GM13976 (cell line): ENCODE results near the gene SH3BP2.

Source experiments
- DNase-seq: peaks from one replicate; pipeline ENCODE4 v3.0.0; 2012; ENCODE audit warnings: low spot score
- in situ Hi-C: fragments of 300-500 bp; cut with MboI; formaldehyde crosslinking; loops from one replicate; pipeline ENCODE4 v1.12.0; 2022; ENCODE audit warnings: low sequenced_read_pairs, mixed read lengths, inconsistent platforms; ENCODE audit not compliant: unreplicated experiment
- TF ChIP-seq, protein P1 (sequence below): IDR thresholded peaks from 2 replicates; pipeline ENCODE4 v1.5.1; 2012; ENCODE audit warnings: borderline replicate concordance, mild to moderate bottlenecking; ENCODE audit not compliant: insufficient read depth; ENCODE audit errors: extremely low read depth, missing control alignments, control extremely low read depth

Gene SH3BP2

DNA sequence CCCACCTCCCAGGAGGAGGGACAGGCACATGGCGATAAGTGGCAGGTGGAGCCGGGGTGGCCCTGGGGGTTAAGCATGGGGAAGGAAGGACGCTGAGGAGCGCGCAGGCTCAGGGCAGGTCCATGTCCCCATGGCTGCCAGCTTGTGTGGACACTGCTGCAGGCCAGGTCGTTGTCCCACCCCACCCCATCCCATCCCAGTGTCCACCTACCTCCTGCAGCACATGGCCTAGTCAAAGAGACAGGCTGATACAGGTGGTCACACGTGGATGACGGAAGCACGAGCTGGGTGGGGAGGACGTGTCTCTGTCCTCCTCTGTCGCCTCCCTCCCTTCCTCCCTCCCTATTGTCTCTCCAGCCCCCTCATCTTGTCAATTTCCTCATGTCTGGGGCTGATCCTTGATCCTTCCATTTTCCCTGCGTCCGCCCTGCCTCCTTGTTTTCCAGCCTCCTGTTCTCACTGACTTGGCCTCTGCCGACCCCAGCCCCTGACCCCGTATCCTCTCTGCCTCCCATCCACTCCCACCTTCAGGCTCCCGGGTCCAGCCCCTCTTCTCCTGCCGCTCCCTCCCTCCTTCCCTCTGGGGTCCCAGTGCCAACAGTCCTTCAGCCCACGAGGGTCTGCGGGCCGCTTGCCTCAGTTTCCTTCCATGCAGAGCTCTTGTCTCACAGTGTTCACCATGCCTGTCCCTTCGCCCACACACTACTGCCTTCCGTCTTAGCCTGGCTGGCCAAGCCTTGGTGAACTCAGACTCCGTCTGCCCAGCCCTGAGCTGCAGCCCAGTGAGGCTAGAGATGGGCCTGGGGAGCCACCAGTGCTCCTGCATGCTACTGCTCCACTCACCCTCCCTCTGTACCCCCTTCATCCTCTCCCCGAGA is 35.2 kb downstream of the SH3BP2 start:
- DNase-seq: no peak
- in situ Hi-C loops: no loop called here
- TF ChIP-seq, protein P1, sequence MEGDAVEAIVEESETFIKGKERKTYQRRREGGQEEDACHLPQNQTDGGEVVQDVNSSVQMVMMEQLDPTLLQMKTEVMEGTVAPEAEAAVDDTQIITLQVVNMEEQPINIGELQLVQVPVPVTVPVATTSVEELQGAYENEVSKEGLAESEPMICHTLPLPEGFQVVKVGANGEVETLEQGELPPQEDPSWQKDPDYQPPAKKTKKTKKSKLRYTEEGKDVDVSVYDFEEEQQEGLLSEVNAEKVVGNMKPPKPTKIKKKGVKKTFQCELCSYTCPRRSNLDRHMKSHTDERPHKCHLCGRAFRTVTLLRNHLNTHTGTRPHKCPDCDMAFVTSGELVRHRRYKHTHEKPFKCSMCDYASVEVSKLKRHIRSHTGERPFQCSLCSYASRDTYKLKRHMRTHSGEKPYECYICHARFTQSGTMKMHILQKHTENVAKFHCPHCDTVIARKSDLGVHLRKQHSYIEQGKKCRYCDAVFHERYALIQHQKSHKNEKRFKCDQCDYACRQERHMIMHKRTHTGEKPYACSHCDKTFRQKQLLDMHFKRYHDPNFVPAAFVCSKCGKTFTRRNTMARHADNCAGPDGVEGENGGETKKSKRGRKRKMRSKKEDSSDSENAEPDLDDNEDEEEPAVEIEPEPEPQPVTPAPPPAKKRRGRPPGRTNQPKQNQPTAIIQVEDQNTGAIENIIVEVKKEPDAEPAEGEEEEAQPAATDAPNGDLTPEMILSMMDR: no peak

DNA sequence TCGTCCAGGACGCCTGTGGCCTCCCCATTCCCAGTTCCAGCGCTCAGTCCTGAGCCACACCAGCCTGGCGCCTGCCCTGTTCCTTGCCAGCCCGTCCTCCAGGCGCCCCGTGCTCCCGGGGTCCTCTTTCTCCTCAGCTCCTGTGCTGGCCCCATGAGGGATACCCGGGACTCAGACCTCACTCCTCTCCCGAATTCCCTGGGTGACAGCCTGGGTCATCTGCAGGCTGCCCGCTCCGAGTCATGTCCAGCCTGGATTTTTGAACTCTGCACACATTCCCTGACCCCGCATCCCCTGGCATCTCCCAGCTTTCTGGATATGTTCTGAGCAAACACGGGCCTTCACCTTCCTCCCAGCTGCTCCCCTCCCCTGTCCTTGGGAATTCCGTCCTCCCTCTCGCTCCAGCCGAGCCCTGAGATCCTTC is 35.9 kb downstream of the SH3BP2 start:
- DNase-seq: no peak
- TF ChIP-seq, protein P1: no peak
- in situ Hi-C loops: no loop called here

DNA sequence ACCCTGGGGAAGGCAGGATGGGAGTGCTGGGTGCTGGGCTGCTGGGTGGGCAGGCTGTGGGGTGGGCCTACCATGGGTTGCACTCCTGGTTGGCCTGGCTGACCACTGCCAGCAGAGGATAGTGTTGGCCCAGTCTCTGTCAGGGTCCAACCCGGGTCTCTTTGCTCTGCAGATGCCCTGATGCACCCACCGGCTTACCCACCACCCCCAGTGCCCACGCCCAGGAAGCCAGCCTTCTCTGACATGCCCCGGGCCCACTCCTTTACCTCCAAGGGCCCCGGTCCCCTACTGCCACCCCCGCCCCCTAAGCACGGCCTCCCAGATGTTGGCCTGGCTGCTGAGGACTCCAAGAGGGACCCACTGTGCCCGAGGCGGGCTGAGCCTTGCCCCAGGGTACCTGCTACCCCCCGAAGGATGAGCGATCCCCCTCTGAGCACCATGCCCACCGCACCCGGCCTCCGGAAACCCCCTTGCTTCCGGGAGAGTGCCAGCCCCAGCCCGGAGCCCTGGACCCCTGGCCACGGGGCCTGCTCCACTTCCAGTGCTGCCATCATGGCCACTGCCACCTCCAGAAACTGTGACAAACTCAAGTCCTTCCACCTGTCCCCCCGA is 36.5 kb downstream of the SH3BP2 start:
- TF ChIP-seq, protein P1: no peak
- no peak for DNase-seq
- in situ Hi-C loops: no loop called here

DNA sequence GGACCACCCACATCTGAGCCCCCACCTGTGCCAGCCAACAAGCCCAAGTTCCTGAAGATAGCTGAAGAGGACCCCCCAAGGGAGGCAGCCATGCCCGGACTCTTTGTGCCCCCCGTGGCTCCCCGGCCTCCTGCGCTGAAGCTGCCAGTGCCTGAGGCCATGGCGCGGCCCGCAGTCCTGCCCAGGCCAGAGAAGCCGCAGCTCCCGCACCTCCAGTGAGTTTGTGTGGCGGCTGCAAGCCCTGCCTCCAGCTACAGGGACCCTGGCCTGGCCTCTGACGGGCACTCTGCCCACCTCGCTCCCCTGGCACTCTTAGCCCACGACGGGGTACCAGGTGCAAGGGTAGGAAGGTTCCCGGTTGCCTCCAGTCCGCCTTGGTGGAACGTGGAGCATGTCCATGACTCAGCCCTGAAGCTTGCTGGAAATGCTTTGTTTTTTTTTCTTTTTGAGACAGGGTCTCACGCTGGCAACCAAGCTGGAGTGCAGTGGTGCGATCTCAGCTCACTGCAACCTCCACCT is 37.1 kb downstream of the SH3BP2 start:
- DNase-seq: no peak
- in situ Hi-C loops: no loop called here
- TF ChIP-seq, protein P1: no peak

DNA sequence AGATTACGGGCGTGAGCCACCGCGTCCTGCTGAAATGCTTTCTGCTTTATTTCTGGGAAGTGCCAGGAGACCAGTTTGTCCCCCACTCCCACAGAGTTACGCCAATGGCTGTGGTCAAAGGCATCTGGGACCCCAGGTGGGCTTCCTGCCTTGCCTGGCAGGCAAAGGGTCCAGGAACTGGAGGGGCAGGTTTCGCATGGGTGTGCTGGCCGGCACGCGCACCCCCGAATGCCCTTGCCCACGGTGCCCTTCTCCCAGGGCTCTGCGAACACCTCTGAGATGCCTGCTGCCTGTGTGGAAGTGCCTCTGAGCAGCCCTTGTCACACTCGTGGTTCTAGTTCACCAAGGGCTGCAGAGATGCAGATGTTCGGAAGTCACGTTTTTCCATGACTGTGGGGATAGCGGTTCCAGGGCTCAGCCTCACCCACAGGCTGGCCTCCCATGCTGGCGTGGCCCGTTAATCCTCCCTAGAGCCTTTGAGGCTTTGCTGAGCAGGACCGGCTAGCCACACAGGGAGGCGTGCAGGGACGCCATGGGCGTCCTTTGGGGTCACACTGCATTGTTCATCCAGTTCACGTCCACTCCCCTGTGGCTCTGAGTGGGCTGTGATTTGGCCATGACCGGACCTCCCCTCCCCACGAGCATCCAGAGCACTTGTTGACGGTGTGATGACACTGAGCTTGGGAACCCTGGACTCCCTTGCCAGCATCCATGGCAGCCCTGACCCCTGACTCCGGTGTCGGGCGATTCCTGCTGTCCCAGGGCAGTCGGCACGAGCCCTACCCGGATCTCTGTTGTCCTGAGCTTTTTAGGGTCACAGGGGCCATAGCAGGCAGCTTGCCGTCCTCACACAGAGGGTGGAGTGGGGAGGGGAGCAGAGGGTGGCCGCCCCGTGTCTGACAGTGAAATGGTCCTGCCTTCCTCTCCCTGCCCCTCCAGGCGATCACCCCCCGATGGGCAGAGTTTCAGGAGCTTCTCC is 38.0 kb downstream of the SH3BP2 start:
- TF ChIP-seq, protein P1: no peak
- in situ Hi-C loops: no loop called here

DNA sequence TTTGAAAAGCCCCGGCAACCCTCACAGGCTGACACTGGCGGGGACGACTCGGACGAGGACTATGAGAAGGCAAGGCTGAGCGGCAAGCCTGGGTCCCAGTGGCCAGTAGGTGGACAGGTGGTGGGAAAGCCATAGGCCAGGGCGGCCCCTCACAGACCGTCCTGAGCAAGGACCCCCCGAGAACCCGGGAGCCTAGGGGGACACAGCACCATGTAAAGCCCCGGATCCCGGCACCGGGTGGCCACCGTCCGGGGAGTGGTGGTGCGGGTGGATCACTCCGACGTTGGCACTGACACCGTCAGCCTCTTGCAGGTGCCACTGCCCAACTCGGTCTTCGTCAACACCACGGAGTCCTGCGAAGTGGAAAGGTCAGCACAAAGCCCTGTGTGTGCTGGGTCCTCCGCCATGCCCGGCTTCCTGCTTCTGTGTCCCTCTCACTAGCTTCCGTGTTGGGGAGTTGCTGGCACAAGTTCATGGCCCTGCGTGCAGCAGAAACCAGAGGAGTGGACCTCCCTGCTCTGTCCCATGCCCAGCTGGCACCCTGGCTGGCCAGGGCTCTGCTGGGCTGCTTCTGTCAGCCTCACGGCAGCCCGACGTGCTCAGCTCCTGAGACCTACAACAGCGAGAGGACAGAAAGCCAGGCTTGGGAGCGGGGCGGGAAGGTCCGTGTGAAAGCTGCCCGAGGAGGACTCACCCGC is 38.9 kb downstream of the SH3BP2 start:
- DNase-seq: no peak
- in situ Hi-C loops: no loop called here
- TF ChIP-seq, protein P1: no peak

More for the DNA sequence above, 38.0 kb downstream of the SH3BP2 start:
- DNase-seq: no peak
